CD4-positive, alpha-beta T cell treated with Interleukin-15 for 4 hours (primary cell): ENCODE measurements around the gene SEMA3E.
"Not testable (repeated sequence)": the region's sequence is repeated elsewhere in the genome, so short reads cannot be mapped to it uniquely, and the experiment has no call there.

Experiments used
- DNase-seq: peaks from one replicate; pipeline ENCODE4 v3.0.0-alpha.2; 2020; ENCODE audit warnings: low spot score

SEMA3E gene

GRCh38 chr7:83648464-83649241 is at the start of gene SEMA3E:
SEMA3E (minus strand) TSS chr7:83649139.
- DNase-seq, result no peak

- DNase-seq, result no peak
These were observed 49.0 kb upstream of the SEMA3E start for GRCh38 chr7:83697804-83698530.

- DNase-seq, result no peak
These were observed 47.2 kb upstream of the SEMA3E start for GRCh38 chr7:83696101-83696500.

GRCh38 chr7:83695128-83695960 is 46.4 kb upstream of the SEMA3E start:
- DNase-seq, result no peak

- no peak for DNase-seq
These were observed 44.3 kb upstream of the SEMA3E start for GRCh38 chr7:83693256-83693655.

- no peak for DNase-seq
These were observed 42.2 kb upstream of the SEMA3E start for GRCh38 chr7:83691095-83691494.

GRCh38 chr7:83689855-83690254 is 40.9 kb upstream of the SEMA3E start:
- DNase-seq, result no peak

- no peak for DNase-seq
These were observed 37.5 kb upstream of the SEMA3E start for GRCh38 chr7:83686416-83686815.

GRCh38 chr7:83684928-83685327 is 36.0 kb upstream of the SEMA3E start:
- no peak for DNase-seq

GRCh38 chr7:83681200-83681778 is 32.4 kb upstream of the SEMA3E start:
- DNase-seq, result no peak

- no peak for DNase-seq
These were observed 28.4 kb upstream of the SEMA3E start for GRCh38 chr7:83677180-83677866.

- DNase-seq, result not testable (repeated sequence)
These were observed 24.4 kb upstream of the SEMA3E start for GRCh38 chr7:83673291-83673690.

GRCh38 chr7:83672157-83672556 is 23.2 kb upstream of the SEMA3E start:
- no peak for DNase-seq

GRCh38 chr7:83663131-83663530 is 14.2 kb upstream of the SEMA3E start:
- no peak for DNase-seq

- DNase-seq, result no peak
These were observed 9.2 kb upstream of the SEMA3E start for GRCh38 chr7:83658126-83658525.

GRCh38 chr7:83655951-83656556 is 7.1 kb upstream of the SEMA3E start:
- no peak for DNase-seq

- DNase-seq, result no peak
These were observed 3.5 kb upstream of the SEMA3E start for GRCh38 chr7:83652481-83652880.

- DNase-seq, result no peak
These were observed 762 bp upstream of the SEMA3E start for GRCh38 chr7:83649701-83650100.

- no peak for DNase-seq
These were observed 2.9 kb downstream of the SEMA3E start for GRCh38 chr7:83646027-83646426.

- no peak for DNase-seq
These were observed 5.2 kb downstream of the SEMA3E start for GRCh38 chr7:83643739-83644138.

GRCh38 chr7:83643012-83643411 is 5.9 kb downstream of the SEMA3E start:
- no peak for DNase-seq
